LNCAP (cell line): ENCODE measurements around the gene CACNA1H.

Experiments used
- CTCF ChIP-seq: fragments of 450-650 bp; IDR thresholded peaks from 2 replicates; pipeline ENCODE4 v1.5.1; 2017; ENCODE audit warnings: mild to moderate bottlenecking

CACNA1H gene

DNA sequence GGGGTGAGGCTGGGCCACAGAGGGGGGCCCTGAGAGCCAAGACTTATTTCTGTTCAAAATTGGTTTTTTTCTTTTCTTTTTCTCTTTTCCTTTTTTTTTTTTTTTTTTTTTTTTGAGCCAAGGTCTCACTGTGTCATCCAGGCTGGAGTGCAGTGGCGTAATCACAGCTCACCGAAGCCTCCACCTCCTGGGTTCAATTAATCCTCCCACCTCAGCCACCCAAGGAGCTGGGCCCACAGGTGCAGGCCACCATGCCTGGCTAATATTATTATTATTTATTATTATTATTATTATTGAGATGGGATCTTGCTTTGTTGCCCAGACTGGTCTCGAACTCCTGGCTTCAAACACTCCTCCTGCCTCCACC lies 17.5 kb upstream of the CACNA1H start:
- TF ChIP-seq CTCF = no peak

DNA sequence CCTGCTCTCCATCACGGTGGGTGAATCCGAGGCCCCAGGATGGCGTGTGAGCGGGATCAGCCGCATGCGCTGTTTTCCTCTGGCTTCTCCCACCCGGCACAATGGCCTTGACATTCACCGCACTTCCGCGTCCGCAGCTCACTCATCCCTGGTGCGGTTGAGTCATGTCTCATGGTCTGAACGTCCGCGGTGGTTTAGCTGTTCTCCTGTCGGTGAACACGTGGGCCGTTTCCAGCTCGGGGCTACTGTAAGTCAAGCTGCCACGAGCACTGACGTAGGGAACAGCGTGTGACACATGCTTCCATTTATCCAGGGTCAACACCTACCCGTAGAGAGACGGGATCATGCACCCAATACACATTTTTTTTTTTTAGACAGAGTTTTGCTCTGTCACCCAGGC lies 15.3 kb upstream of the CACNA1H start:
- TF ChIP-seq CTCF = no peak

DNA sequence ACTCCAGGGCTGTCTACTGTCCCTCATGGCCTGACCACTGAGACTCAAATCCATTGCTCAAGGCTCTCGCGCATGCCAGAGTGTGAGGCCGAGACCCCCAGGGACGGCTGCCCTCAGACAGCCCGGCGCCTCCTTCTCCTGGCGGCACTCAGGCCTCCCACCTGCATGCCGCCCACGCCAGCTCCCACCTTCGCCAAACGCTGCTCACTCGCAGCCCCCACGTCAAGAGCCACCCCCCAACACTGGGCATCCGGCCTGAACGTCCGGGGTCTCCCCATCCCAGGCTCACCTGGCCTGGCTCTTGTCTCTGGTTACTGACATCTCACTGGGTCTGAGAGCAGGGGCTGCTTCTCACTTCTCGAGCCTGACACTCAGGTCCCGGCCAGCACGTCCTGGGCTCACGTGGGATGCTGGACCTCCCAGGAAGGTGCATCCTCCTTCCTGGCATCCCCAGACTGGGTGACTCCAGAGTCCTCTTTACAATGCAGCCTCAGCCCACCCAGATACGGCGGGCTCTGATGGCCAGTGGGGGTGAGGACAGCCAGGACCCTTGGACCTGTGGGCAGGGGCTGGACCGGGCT lies 12.2 kb upstream of the CACNA1H start:
- TF ChIP-seq CTCF = no peak

GRCh38 chr16:1141191-1141590 lies 11.7 kb upstream of the CACNA1H start:
- TF ChIP-seq CTCF = no peak

DNA sequence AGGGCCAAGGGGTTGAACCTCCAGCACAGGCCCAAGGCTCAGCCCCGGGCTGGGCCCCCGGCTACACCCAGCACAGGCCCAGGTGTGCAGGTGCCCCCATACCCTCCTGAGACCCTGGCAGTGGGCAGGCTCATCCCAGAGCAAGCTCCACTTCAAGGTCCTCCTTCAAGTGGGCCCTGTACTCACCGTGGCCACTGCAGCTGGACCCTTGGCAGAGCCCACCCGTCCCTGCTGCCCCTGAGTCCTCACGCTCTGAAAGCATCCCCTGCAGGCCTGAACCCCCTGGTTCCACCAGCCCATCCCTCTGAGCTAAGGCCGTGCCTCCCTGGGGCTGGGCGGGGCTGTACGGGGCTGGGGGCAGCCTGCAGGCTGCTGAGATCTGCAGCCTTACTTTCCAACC lies 11.2 kb upstream of the CACNA1H start:
- no peak for TF ChIP-seq CTCF

DNA sequence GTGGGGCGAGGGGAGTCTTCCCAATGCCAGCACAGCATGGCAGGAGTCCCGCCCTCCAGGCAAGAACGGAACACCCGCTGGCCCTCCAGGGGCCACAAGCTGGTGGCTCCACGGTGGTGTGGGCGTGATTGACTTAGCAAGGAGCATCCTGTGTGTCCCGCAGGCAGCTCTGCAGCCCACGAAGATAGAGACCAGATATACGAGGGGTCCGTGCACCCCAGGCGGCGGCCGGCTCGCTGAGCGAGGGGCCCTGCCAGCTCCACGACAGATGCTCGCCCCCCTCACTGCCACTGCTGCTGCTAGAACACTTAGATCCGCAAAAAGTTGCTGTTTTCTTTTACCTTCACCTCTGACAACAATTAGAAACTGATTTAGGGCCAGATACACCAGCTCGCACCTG lies 10.0 kb upstream of the CACNA1H start:
- no peak for TF ChIP-seq CTCF

- TF ChIP-seq CTCF = no peak
Observed at GRCh38 chr16:1143761-1144450, 9.0 kb upstream of the CACNA1H start.
